ENCODE results near the gene DHX9.
"Not testable (repeated sequence)": the region's sequence is repeated elsewhere in the genome, so short reads cannot be mapped to it uniquely, and the experiment has no call there.

The DHX9 gene

GRCh38 chr1:182890927-182891610, 51.9 kb downstream of the DHX9 start:
- no peak for DNase-seq

GRCh38 chr1:182897696-182898095, 58.5 kb downstream of the DHX9 start:
- DNase-seq: no peak

GRCh38 chr1:182901946-182902345, 62.8 kb downstream of the DHX9 start:
- not testable (repeated sequence) for DNase-seq

- DNase-seq: no peak
Measured at GRCh38 chr1:182905321-182905720, 66.2 kb downstream of the DHX9 start.

- peak; percentile 75 for DNase-seq
Measured at GRCh38 chr1:182909578-182909977, 70.4 kb downstream of the DHX9 start.

GRCh38 chr1:182910143-182910542, 71.0 kb downstream of the DHX9 start:
- DNase-seq: no peak

- DNase-seq: no peak
Measured at GRCh38 chr1:182913401-182913800, 74.3 kb downstream of the DHX9 start.

GRCh38 chr1:182917378-182917777, 78.2 kb downstream of the DHX9 start:
- DNase-seq: no peak

GRCh38 chr1:182925661-182926060, 86.5 kb downstream of the DHX9 start:
- DNase-seq: no peak

- no peak for DNase-seq
Measured at GRCh38 chr1:182927693-182928433, 88.7 kb downstream of the DHX9 start.

- DNase-seq: no peak
Measured at GRCh38 chr1:182930985-182931384, 91.8 kb downstream of the DHX9 start.

- no peak for DNase-seq
Measured at GRCh38 chr1:182935716-182936115, 96.6 kb downstream of the DHX9 start.
